ENCODE results near the gene MUC5B.
"Not testable (repeated sequence)": the region's sequence is repeated elsewhere in the genome, so short reads cannot be mapped to it uniquely, and the experiment has no call there.

Gene MUC5B

DNA sequence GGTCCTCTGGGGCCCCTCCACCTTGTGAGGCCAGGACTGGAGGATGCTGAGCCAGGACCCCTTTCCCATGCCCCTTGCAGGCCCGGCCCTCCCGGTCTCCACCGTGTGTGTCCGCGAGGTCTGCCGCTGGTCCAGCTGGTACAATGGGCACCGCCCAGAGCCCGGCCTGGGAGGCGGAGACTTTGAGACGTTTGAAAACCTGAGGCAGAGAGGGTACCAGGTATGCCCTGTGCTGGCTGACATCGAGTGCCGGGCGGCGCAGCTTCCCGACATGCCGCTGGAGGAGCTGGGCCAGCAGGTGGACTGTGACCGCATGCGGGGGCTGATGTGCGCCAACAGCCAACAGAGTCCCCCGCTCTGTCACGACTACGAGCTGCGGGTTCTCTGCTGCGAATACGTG, 17.9 kb downstream of the MUC5B start:
- in situ Hi-C loops (cut with MboI; ENCODE audit: low pct_unique_long_range_greater_than_20kb, low sequenced_read_pairs): no loop called here
- no peak for DNase-seq

DNA sequence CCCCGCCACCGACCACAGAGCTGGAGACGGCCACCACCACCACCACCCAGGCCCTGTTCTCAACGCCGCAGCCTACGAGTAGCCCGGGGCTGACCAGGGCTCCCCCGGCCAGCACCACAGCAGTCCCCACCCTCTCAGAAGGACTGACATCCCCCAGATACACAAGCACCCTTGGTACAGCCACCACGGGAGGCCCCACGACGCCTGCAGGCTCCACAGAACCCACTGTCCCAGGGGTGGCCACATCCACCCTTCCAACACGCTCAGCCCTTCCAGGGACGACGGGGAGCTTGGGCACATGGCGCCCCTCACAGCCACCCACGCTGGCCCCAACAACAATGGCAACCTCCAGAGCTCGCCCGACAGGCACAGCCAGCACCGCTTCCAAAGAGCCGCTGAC, 18.8 kb downstream of the MUC5B start:
- in situ Hi-C loops (cut with MboI; ENCODE audit: low pct_unique_long_range_greater_than_20kb, low sequenced_read_pairs): no loop called here

DNA sequence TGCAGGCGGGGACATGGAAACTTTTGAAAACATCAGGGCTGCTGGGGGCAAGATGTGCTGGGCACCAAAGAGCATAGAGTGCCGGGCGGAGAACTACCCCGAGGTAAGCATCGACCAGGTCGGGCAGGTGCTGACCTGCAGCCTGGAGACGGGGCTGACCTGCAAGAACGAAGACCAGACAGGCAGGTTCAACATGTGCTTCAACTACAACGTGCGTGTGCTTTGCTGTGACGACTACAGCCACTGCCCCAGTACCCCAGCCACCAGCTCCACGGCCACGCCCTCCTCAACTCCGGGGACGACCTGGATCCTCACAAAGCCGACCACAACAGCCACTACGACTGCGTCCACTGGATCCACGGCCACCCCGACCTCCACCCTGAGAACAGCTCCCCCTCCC, 19.4 kb downstream of the MUC5B start:
- in situ Hi-C loops (cut with MboI; ENCODE audit: low pct_unique_long_range_greater_than_20kb, low sequenced_read_pairs): no loop called here
- DNase-seq: no peak

More for the DNA sequence above, 18.8 kb downstream of the MUC5B start:
- no peak for DNase-seq

DNA sequence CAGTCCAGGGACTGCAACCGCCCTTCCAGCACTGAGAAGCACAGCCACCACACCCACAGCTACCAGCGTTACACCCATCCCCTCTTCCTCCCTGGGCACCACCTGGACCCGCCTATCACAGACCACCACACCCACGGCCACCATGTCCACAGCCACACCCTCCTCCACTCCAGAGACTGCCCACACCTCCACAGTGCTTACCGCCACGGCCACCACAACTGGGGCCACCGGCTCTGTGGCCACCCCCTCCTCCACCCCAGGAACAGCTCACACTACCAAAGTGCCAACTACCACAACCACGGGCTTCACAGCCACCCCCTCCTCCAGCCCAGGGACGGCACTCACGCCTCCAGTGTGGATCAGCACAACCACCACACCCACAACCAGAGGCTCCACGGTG, 19.9 kb downstream of the MUC5B start:
- in situ Hi-C loops (cut with MboI; ENCODE audit: low pct_unique_long_range_greater_than_20kb, low sequenced_read_pairs): not testable (repeated sequence)

DNA sequence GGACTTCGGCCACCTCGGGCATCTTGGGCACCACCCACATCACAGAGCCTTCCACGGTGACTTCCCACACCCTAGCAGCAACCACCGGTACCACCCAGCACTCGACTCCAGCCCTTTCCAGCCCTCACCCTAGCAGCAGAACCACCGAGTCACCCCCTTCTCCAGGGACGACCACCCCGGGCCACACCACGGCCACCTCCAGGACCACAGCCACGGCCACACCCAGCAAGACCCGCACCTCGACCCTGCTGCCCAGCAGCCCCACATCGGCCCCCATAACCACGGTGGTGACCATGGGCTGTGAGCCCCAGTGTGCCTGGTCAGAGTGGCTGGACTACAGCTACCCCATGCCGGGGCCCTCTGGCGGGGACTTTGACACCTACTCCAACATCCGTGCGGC, 20.7 kb downstream of the MUC5B start:
- DNase-seq; in situ Hi-C loops (cut with MboI; ENCODE audit: low pct_unique_long_range_greater_than_20kb, low sequenced_read_pairs): not testable (repeated sequence)

More for the DNA sequence above, 19.9 kb downstream of the MUC5B start:
- DNase-seq: not testable (repeated sequence)

DNA sequence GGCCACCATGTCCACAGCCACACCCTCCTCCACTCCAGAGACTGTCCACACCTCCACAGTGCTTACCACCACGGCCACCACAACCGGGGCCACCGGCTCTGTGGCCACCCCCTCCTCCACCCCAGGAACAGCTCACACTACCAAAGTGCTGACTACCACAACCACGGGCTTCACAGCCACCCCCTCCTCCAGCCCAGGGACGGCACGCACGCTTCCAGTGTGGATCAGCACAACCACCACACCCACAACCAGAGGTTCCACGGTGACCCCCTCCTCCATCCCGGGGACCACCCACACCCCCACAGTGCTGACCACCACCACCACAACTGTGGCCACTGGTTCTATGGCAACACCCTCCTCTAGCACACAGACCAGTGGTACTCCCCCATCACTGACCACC, 21.7 kb downstream of the MUC5B start:
- DNase-seq; in situ Hi-C loops (cut with MboI; ENCODE audit: low pct_unique_long_range_greater_than_20kb, low sequenced_read_pairs): not testable (repeated sequence)

DNA sequence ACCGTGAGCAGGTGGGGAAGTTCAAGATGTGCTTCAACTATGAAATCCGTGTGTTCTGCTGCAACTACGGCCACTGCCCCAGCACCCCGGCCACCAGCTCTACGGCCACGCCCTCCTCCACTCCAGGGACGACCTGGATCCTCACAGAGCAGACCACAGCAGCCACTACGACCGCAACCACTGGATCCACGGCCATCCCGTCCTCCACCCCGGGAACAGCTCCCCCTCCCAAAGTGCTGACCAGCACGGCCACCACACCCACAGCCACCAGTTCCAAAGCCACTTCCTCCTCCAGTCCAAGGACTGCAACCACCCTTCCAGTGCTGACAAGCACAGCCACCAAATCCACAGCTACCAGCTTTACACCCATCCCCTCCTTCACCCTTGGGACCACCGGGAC, 22.9 kb downstream of the MUC5B start:
- DNase-seq; in situ Hi-C loops (cut with MboI; ENCODE audit: low pct_unique_long_range_greater_than_20kb, low sequenced_read_pairs): not testable (repeated sequence)

DNA sequence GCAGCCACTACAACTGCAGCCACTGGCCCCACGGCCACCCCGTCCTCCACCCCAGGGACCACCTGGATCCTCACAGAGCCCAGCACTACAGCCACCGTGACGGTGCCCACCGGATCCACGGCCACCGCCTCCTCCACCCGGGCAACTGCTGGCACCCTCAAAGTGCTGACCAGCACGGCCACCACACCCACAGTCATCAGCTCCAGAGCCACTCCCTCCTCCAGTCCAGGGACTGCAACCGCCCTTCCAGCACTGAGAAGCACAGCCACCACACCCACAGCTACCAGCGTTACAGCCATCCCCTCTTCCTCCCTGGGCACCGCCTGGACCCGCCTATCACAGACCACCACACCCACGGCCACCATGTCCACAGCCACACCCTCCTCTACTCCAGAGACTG, 23.4 kb downstream of the MUC5B start:
- in situ Hi-C loops (cut with MboI; ENCODE audit: low pct_unique_long_range_greater_than_20kb, low sequenced_read_pairs); DNase-seq: not testable (repeated sequence)

DNA sequence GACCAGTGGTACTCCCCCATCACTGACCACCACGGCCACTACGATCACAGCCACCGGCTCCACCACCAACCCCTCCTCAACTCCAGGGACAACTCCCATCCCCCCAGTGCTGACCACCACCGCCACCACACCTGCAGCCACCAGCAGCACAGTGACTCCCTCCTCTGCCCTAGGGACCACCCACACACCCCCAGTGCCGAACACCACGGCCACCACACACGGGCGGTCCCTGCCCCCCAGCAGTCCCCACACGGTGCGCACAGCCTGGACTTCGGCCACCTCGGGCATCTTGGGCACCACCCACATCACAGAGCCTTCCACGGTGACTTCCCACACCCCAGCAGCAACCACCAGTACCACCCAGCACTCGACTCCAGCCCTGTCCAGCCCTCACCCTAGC, 24.2 kb downstream of the MUC5B start:
- DNase-seq; in situ Hi-C loops (cut with MboI; ENCODE audit: low pct_unique_long_range_greater_than_20kb, low sequenced_read_pairs): not testable (repeated sequence)

DNA sequence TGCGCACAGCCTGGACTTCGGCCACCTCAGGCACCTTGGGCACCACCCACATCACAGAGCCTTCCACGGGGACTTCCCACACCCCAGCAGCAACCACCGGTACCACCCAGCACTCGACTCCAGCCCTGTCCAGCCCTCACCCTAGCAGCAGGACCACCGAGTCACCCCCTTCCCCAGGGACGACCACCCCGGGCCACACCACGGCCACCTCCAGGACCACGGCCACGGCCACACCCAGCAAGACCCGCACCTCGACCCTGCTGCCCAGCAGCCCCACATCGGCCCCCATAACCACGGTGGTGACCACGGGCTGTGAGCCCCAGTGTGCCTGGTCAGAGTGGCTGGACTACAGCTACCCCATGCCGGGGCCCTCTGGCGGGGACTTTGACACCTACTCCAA, 26.1 kb downstream of the MUC5B start:
- in situ Hi-C loops (cut with MboI; ENCODE audit: low pct_unique_long_range_greater_than_20kb, low sequenced_read_pairs); DNase-seq: not testable (repeated sequence)

DNA sequence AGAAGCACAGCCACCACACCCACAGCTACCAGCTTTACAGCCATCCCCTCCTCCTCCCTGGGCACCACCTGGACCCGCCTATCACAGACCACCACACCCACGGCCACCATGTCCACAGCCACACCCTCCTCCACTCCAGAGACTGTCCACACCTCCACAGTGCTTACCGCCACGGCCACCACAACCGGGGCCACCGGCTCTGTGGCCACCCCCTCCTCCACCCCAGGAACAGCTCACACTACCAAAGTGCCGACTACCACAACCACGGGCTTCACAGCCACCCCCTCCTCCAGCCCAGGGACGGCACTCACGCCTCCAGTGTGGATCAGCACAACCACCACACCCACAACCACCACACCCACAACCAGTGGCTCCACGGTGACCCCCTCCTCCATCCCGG, 27.5 kb downstream of the MUC5B start:
- in situ Hi-C loops (cut with MboI; ENCODE audit: low pct_unique_long_range_greater_than_20kb, low sequenced_read_pairs); DNase-seq: not testable (repeated sequence)

DNA sequence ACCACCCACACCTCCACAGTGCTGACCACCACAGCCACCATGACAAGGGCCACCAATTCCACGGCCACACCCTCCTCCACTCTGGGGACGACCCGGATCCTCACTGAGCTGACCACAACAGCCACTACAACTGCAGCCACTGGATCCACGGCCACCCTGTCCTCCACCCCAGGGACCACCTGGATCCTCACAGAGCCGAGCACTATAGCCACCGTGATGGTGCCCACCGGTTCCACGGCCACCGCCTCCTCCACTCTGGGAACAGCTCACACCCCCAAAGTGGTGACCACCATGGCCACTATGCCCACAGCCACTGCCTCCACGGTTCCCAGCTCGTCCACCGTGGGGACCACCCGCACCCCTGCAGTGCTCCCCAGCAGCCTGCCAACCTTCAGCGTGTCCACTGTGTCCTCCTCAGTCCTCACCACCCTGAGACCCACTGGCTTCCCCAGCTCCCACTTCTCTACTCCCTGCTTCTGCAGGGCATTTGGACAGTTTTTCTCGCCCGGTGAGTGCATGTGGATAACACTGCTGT, 28.4 kb downstream of the MUC5B start:
- DNase-seq: no peak
- in situ Hi-C loops (cut with MboI; ENCODE audit: low pct_unique_long_range_greater_than_20kb, low sequenced_read_pairs): no loop called here

DNA sequence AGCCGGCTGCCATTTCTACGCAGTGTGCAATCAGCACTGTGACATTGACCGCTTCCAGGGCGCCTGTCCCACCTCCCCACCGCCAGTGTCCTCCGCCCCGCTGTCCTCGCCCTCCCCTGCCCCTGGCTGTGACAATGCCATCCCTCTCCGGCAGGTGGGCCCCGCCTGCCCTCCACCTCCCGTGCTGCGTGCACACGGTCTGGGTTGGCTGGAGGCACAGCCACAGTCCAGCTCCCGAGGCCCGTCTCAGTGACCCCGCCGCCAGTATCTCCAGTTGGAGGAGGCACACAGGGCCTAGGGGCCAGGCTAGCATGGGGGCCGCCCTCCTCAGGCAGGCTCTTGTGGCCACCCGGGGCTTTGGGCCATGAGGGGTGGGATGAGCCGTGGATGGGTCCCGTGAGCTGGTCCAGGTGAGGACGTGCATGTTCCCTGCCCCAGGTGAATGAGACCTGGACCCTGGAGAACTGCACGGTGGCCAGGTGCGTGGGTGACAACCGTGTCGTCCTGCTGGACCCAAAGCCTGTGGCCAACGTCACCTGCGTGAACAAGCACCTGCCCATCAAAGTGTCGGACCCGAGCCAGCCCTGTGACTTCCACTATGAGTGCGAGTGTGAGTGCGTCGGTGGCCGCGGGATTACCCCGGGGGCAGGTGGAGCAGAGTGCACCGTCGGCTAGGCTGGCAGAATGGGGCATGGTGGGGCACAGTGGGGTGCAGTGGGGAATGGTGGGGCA, 29.7 kb downstream of the MUC5B start:
- DNase-seq: no peak
- in situ Hi-C loops (cut with MboI; ENCODE audit: low pct_unique_long_range_greater_than_20kb, low sequenced_read_pairs): no loop called here

DNA sequence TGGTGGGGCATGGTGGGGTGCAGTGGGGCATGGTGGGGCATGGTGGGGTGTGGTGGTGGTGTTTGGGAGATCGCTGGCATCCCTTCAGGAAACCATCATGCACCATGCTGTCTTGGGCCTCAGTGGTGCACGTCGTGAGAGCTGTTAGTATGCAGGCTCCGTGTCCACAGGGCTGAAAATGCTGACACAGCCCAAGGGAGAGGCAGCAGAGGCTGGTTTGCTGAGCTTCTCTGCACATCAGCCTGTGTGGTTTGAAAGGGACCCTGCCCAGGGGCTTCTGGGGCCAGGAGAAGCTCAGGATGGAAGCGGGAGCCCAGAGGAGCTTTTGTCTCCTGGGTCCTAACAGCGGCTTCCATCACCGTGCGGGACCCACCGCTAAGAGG, 30.2 kb downstream of the MUC5B start:
- in situ Hi-C loops (cut with MboI; ENCODE audit: low pct_unique_long_range_greater_than_20kb, low sequenced_read_pairs): no loop called here

DNA sequence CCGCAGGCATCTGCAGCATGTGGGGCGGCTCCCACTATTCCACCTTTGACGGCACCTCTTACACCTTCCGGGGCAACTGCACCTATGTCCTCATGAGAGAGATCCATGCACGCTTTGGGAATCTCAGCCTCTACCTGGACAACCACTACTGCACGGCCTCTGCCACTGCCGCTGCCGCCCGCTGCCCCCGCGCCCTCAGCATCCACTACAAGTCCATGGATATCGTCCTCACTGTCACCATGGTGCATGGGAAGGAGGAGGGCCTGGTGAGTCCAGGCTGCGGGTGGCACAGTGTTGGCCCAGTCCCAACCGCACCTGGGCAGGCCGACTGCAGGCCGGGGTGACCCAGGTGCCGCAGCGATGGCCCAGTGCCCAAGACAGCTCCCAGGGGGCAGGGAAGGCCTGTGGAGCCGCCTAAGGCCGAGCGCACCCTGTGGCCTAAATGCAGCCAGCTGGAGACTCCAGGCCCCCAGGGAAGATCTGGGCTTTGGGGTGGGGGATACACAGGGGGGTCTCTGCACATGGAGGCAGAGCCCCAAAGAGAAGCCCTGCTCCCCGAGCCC, 31.3 kb downstream of the MUC5B start:
- no peak for DNase-seq
- in situ Hi-C loops (cut with MboI; ENCODE audit: low pct_unique_long_range_greater_than_20kb, low sequenced_read_pairs): no loop called here

More for the DNA sequence above, 30.2 kb downstream of the MUC5B start:
- no peak for DNase-seq

DNA sequence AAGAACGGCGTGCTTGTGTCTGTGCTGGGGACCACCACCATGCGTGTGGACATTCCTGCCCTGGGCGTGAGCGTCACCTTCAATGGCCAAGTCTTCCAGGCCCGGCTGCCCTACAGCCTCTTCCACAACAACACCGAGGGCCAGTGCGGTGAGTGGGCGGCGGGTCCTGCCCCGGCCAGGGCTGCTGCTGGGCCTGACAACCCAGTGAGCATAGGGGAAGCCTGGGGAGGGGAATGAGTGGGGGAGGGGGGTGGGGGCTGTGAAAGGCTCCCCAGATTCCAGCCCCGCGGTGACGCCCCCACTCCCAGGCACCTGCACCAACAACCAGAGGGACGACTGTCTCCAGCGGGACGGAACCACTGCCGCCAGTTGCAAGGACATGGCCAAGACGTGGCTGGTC, 31.9 kb downstream of the MUC5B start:
- in situ Hi-C loops (cut with MboI; ENCODE audit: low pct_unique_long_range_greater_than_20kb, low sequenced_read_pairs): no loop called here
- DNase-seq: no peak

DNA sequence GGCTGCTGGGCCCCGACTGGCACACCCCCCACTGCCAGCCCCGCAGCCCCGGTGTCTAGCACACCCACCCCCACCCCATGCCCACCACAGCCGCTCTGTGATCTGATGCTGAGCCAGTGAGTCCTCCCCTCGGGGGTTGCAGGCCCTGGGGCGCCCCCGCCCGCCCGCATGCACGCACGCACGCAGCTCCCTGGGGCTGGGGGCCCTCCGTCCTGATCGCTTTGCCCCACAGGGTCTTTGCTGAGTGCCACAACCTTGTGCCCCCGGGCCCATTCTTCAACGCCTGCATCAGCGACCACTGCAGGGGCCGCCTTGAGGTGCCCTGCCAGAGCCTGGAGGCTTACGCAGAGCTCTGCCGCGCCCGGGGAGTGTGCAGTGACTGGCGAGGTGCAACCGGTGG, 32.3 kb downstream of the MUC5B start:
- in situ Hi-C loops (cut with MboI; ENCODE audit: low pct_unique_long_range_greater_than_20kb, low sequenced_read_pairs): no loop called here

DNA sequence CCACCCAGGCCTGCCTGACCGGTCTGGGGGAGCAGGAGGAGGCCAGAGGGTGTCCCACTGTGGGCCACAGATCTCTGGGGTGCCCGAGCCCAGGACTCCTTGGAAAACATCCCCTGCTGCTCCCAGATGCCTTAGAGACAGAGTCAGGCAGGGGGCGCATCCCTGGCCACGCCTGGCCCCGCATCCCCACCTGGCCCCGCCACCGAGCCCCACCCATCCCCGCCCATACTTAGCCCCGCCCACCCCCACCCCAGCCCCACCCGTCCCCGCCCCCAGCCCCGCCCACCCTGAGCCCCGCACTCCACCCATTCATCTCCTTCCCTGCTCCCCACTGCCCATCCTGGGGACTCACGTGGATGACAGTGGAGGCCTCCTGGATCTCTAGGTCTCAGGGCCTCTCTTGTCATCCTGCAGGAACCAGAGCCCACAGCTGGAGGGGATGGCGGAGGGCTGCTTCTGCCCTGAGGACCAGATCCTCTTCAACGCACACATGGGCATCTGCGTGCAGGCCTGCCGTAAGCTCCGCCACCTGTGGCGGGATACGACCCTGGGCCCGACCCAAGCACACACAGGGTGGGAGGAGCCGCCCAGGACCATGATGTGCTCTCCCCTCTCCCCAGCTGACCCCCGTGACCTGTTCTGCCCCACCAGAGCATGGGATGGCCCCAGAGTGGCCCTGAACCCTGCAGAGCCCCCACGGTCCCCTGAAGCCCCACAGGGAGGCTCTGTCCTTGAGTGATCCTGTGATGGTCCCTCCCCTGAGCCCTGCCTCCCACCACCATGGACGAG, 33.6 kb downstream of the MUC5B start:
- in situ Hi-C loops (cut with MboI; ENCODE audit: low pct_unique_long_range_greater_than_20kb, low sequenced_read_pairs): no loop called here
- no peak for DNase-seq

More for the DNA sequence above, 32.3 kb downstream of the MUC5B start:
- DNase-seq: no peak

DNA sequence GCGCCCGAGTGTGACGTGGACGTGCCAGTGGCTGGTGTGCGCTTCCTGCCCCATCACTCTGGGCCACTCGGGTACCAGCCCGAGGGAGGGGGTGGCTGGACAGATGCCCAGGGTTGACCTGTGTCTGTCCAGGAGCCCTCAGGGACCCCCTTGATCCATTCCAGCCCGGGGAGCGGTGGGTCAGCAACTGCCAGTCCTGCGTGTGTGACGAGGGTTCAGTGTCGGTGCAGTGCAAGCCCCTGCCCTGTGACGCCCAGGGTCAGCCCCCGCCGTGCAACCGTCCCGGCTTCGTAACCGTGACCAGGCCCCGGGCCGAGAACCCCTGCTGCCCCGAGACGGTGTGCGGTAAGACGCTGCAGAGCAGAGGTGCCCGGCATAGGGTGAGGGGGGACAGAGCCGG, 34.5 kb downstream of the MUC5B start:
- in situ Hi-C loops (cut with MboI; ENCODE audit: low pct_unique_long_range_greater_than_20kb, low sequenced_read_pairs): no loop called here
- no peak for DNase-seq

DNA sequence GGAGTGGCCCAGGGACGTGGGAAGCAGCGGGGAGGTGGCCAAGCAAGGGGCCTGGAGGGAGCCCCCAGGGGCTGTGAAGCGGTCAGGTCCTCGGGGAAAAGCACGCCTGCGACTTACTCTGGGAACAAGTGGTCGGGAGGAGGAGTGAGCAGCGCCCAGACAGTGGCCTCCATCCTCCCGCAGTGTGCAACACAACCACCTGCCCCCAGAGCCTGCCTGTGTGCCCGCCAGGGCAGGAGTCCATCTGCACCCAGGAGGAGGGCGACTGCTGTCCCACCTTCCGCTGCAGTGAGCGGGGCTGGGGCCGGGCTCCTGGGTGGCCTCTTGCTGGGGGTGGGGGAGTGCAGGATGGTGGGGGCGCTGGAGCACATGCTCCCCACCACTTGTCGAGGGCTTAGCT, 35.0 kb downstream of the MUC5B start:
- in situ Hi-C loops (cut with MboI; ENCODE audit: low pct_unique_long_range_greater_than_20kb, low sequenced_read_pairs): no loop called here
- no peak for DNase-seq

Measured in KBM-7 (cell line).